ENCODE results near the gene GDPD2.

GDPD2 gene

GRCh38 chrX:70453024-70453618, 30.0 kb downstream of the GDPD2 start:
- peak overlapping the region; percentile 48 to 68 for H3K9ac ChIP-seq (ENCODE audit: low read length in 2 of 2)
- H3K9me3 ChIP-seq (ENCODE audit: control insufficient read depth in 2 of 2, low read length in 2 of 2) = no peaks in the 10 kb centered on the region
- no peak overlapping the region for H3K27ac ChIP-seq (ENCODE audit: low read length)
- peaks cover 24% of the 10 kb centered on the region for H3K4me1 ChIP-seq (ENCODE audit: control insufficient read depth, insufficient read depth, low read length)
- H3K27me3 ChIP-seq (ENCODE audit: control insufficient read depth in 1 of 2, insufficient read depth in 2 of 2, low read length in 2 of 2) = peaks cover 0 to 5% of the 10 kb centered on the region in 2 donors
- no peaks in the 10 kb centered on the region for H3K36me3 ChIP-seq (ENCODE audit: control insufficient read depth in 2 of 2, insufficient read depth in 2 of 2, low read length in 2 of 2)
- peak overlapping the region; percentile 65 to 74 for H3K4me3 ChIP-seq (ENCODE audit: low read length in 2 of 2)

GRCh38 chrX:70454441-70455365, 31.6 kb downstream of the GDPD2 start:
- Histone ChIP-seq H3K4me1 (ENCODE audit: control insufficient read depth, insufficient read depth, low read length) (peaks cover 27% of the 10 kb centered on the region), H3K4me3 (ENCODE audit: low read length in 2 of 2) (peak overlapping the region; percentile 60 to 74), H3K27me3 (ENCODE audit: control insufficient read depth in 1 of 2, insufficient read depth in 2 of 2, low read length in 2 of 2) (peaks cover 0 to 5% of the 10 kb centered on the region in 2 donors), H3K9ac (ENCODE audit: low read length in 2 of 2) (peak overlapping the region; percentile 62 to 64), H3K27ac (ENCODE audit: low read length) (peak overlapping the region; percentile 69), H3K36me3 (ENCODE audit: control insufficient read depth in 2 of 2, insufficient read depth in 2 of 2, low read length in 2 of 2) (no peaks in the 10 kb centered on the region), H3K9me3 (ENCODE audit: control insufficient read depth in 2 of 2, low read length in 2 of 2) (no peaks in the 10 kb centered on the region)

- Histone ChIP-seq H3K27ac (ENCODE audit: low read length) (peak overlapping the region; percentile 69), H3K4me1 (ENCODE audit: control insufficient read depth, insufficient read depth, low read length) (peaks cover 27% of the 10 kb centered on the region), H3K27me3 (ENCODE audit: control insufficient read depth in 1 of 2, insufficient read depth in 2 of 2, low read length in 2 of 2) (peaks cover 0 to 5% of the 10 kb centered on the region in 2 donors), H3K4me3 (ENCODE audit: low read length in 2 of 2) (peak overlapping the region; percentile 60 to 74), H3K9ac (ENCODE audit: low read length in 2 of 2) (peak overlapping the region; percentile 62 to 64), H3K9me3 (ENCODE audit: control insufficient read depth in 2 of 2, low read length in 2 of 2) (no peaks in the 10 kb centered on the region), H3K36me3 (ENCODE audit: control insufficient read depth in 2 of 2, insufficient read depth in 2 of 2, low read length in 2 of 2) (no peaks in the 10 kb centered on the region)
Observed at GRCh38 chrX:70455366-70456202, 32.5 kb downstream of the GDPD2 start.

- Histone ChIP-seq H3K27me3 (ENCODE audit: control insufficient read depth in 1 of 2, insufficient read depth in 2 of 2, low read length in 2 of 2) (peaks cover 0 to 5% of the 10 kb centered on the region in 2 donors), H3K4me1 (ENCODE audit: control insufficient read depth, insufficient read depth, low read length) (peaks cover 27% of the 10 kb centered on the region), H3K27ac (ENCODE audit: low read length) (no peak overlapping the region), H3K9me3 (ENCODE audit: control insufficient read depth in 2 of 2, low read length in 2 of 2) (no peaks in the 10 kb centered on the region), H3K4me3 (ENCODE audit: low read length in 2 of 2) (peak overlapping the region; percentile 60 to 74), H3K9ac (ENCODE audit: low read length in 2 of 2) (no peak overlapping the region), H3K36me3 (ENCODE audit: control insufficient read depth in 2 of 2, insufficient read depth in 2 of 2, low read length in 2 of 2) (no peaks in the 10 kb centered on the region)
Observed at GRCh38 chrX:70456256-70456655, 33.1 kb downstream of the GDPD2 start.

GRCh38 chrX:70461026-70461425, 37.9 kb downstream of the GDPD2 start:
- H3K9ac ChIP-seq (ENCODE audit: low read length in 2 of 2) = no peak overlapping the region
- H3K27me3 ChIP-seq (ENCODE audit: control insufficient read depth in 1 of 2, insufficient read depth in 2 of 2, low read length in 2 of 2) = no peaks in the 10 kb centered on the region
- no peak overlapping the region for H3K4me3 ChIP-seq (ENCODE audit: low read length in 2 of 2)
- peaks cover 3% of the 10 kb centered on the region for H3K4me1 ChIP-seq (ENCODE audit: control insufficient read depth, insufficient read depth, low read length)
- no peak overlapping the region for H3K27ac ChIP-seq (ENCODE audit: low read length)
- no peaks in the 10 kb centered on the region for H3K9me3 ChIP-seq (ENCODE audit: control insufficient read depth in 2 of 2, low read length in 2 of 2)
- H3K36me3 ChIP-seq (ENCODE audit: control insufficient read depth in 2 of 2, insufficient read depth in 2 of 2, low read length in 2 of 2) = no peaks in the 10 kb centered on the region

GRCh38 chrX:70464051-70464450, 40.9 kb downstream of the GDPD2 start:
- Histone ChIP-seq H3K27me3 (ENCODE audit: control insufficient read depth in 1 of 2, insufficient read depth in 2 of 2, low read length in 2 of 2) (no peaks in the 10 kb centered on the region), H3K27ac (ENCODE audit: low read length) (no peak overlapping the region), H3K4me1 (ENCODE audit: control insufficient read depth, insufficient read depth, low read length) (no peaks in the 10 kb centered on the region), H3K36me3 (ENCODE audit: control insufficient read depth in 2 of 2, insufficient read depth in 2 of 2, low read length in 2 of 2) (no peaks in the 10 kb centered on the region), H3K9me3 (ENCODE audit: control insufficient read depth in 2 of 2, low read length in 2 of 2) (no peaks in the 10 kb centered on the region), H3K4me3 (ENCODE audit: low read length in 2 of 2) (no peak overlapping the region), H3K9ac (ENCODE audit: low read length in 2 of 2) (no peak overlapping the region)

GRCh38 chrX:70466968-70467367, 43.9 kb downstream of the GDPD2 start:
- H3K9me3 ChIP-seq (ENCODE audit: control insufficient read depth in 2 of 2, low read length in 2 of 2) = no peaks in the 10 kb centered on the region
- no peak overlapping the region for H3K9ac ChIP-seq (ENCODE audit: low read length in 2 of 2)
- H3K4me1 ChIP-seq (ENCODE audit: control insufficient read depth, insufficient read depth, low read length) = no peaks in the 10 kb centered on the region

GRCh38 chrX:70468709-70469108, 45.6 kb downstream of the GDPD2 start:
- no peak overlapping the region for H3K27ac ChIP-seq (ENCODE audit: low read length)
- H3K4me3 ChIP-seq (ENCODE audit: low read length in 2 of 2) = no peak overlapping the region
- no peaks in the 10 kb centered on the region for H3K36me3 ChIP-seq (ENCODE audit: control insufficient read depth in 2 of 2, insufficient read depth in 2 of 2, low read length in 2 of 2)
- no peak overlapping the region for H3K9ac ChIP-seq (ENCODE audit: low read length in 2 of 2)
- H3K4me1 ChIP-seq (ENCODE audit: control insufficient read depth, insufficient read depth, low read length) = no peaks in the 10 kb centered on the region
- H3K9me3 ChIP-seq (ENCODE audit: control insufficient read depth in 2 of 2, low read length in 2 of 2) = no peaks in the 10 kb centered on the region
- no peaks in the 10 kb centered on the region for H3K27me3 ChIP-seq (ENCODE audit: control insufficient read depth in 1 of 2, insufficient read depth in 2 of 2, low read length in 2 of 2)

More at GRCh38 chrX:70466968-70467367, 43.9 kb downstream of the GDPD2 start:
- Histone ChIP-seq H3K4me3 (ENCODE audit: low read length in 2 of 2) (no peak overlapping the region), H3K36me3 (ENCODE audit: control insufficient read depth in 2 of 2, insufficient read depth in 2 of 2, low read length in 2 of 2) (no peaks in the 10 kb centered on the region), H3K27ac (ENCODE audit: low read length) (no peak overlapping the region), H3K27me3 (ENCODE audit: control insufficient read depth in 1 of 2, insufficient read depth in 2 of 2, low read length in 2 of 2) (no peaks in the 10 kb centered on the region)

- peaks cover 0 to 3% of the 10 kb centered on the region in 2 donors for H3K27me3 ChIP-seq (ENCODE audit: control insufficient read depth in 1 of 2, insufficient read depth in 2 of 2, low read length in 2 of 2)
- H3K4me3 ChIP-seq (ENCODE audit: low read length in 2 of 2) = no peak overlapping the region
- no peak overlapping the region for H3K9ac ChIP-seq (ENCODE audit: low read length in 2 of 2)
- no peak overlapping the region for H3K27ac ChIP-seq (ENCODE audit: low read length)
- no peaks in the 10 kb centered on the region for H3K36me3 ChIP-seq (ENCODE audit: control insufficient read depth in 2 of 2, insufficient read depth in 2 of 2, low read length in 2 of 2)
- no peaks in the 10 kb centered on the region for H3K4me1 ChIP-seq (ENCODE audit: control insufficient read depth, insufficient read depth, low read length)
- no peaks in the 10 kb centered on the region for H3K9me3 ChIP-seq (ENCODE audit: control insufficient read depth in 2 of 2, low read length in 2 of 2)
Observed at GRCh38 chrX:70470850-70471289, 47.8 kb downstream of the GDPD2 start.

GRCh38 chrX:70476166-70476933, 53.2 kb downstream of the GDPD2 start:
- Histone ChIP-seq H3K9me3 (ENCODE audit: control insufficient read depth in 2 of 2, low read length in 2 of 2) (no peaks in the 10 kb centered on the region), H3K27me3 (ENCODE audit: control insufficient read depth in 1 of 2, insufficient read depth in 2 of 2, low read length in 2 of 2) (peaks cover 0 to 18% of the 10 kb centered on the region in 2 donors), H3K27ac (ENCODE audit: low read length) (peak overlapping the region; percentile 64), H3K4me3 (ENCODE audit: low read length in 2 of 2) (no peak overlapping the region), H3K4me1 (ENCODE audit: control insufficient read depth, insufficient read depth, low read length) (peaks cover 14% of the 10 kb centered on the region), H3K9ac (ENCODE audit: low read length in 2 of 2) (no peak overlapping the region), H3K36me3 (ENCODE audit: control insufficient read depth in 2 of 2, insufficient read depth in 2 of 2, low read length in 2 of 2) (no peaks in the 10 kb centered on the region)
